GM18951 (cell line): ENCODE data around the gene APLP2.

Experiments used
- POLR2A ChIP-seq: IDR thresholded peaks from 4 replicates; pipeline ENCODE4 v1.6.1; 2011; ENCODE audit warnings: mild to moderate bottlenecking; ENCODE audit not compliant: insufficient read length, insufficient read depth; ENCODE audit errors: extremely low read depth
- in situ Hi-C: fragments of 300-500 bp; cut with MboI; formaldehyde crosslinking; loops from one replicate; pipeline ENCODE4 v1.12.0; 2022; ENCODE audit warnings: low sequenced_read_pairs, mixed read lengths, inconsistent platforms; ENCODE audit not compliant: unreplicated experiment

APLP2 gene

GRCh38 chr11:130175898-130176297, 106.2 kb downstream of the APLP2 start:
- in situ Hi-C loops: no loop called here
- no peak for TF ChIP-seq POLR2A

- in situ Hi-C loops: no loop called here
- TF ChIP-seq POLR2A: no peak
Observed at GRCh38 chr11:130177782-130178181, 108.1 kb downstream of the APLP2 start.

- no peak for TF ChIP-seq POLR2A
- in situ Hi-C loops: no loop called here
Observed at GRCh38 chr11:130178441-130179339, 109.0 kb downstream of the APLP2 start.

- no peak for TF ChIP-seq POLR2A
Observed at GRCh38 chr11:130179396-130180306, 110.0 kb downstream of the APLP2 start.

GRCh38 chr11:130180491-130180890, 110.8 kb downstream of the APLP2 start:
- in situ Hi-C loops: no loop called here

More at GRCh38 chr11:130179396-130180306, 110.0 kb downstream of the APLP2 start:
- in situ Hi-C loops: no loop called here

GRCh38 chr11:130180896-130181294, 111.2 kb downstream of the APLP2 start:
- in situ Hi-C loops: no loop called here
- no peak for TF ChIP-seq POLR2A

More at GRCh38 chr11:130180491-130180890, 110.8 kb downstream of the APLP2 start:
- TF ChIP-seq POLR2A: no peak

- no peak for TF ChIP-seq POLR2A
- in situ Hi-C loops: no loop called here
Observed at GRCh38 chr11:130181295-130182272, 111.9 kb downstream of the APLP2 start.

- in situ Hi-C loops: no loop called here
- no peak for TF ChIP-seq POLR2A
Observed at GRCh38 chr11:130183878-130184610, 114.3 kb downstream of the APLP2 start.

- in situ Hi-C loops: no loop called here
Observed at GRCh38 chr11:130187096-130187495, 117.4 kb downstream of the APLP2 start.

GRCh38 chr11:130188047-130188446, 118.4 kb downstream of the APLP2 start:
- TF ChIP-seq POLR2A: no peak
- in situ Hi-C loops: no loop called here

More at GRCh38 chr11:130187096-130187495, 117.4 kb downstream of the APLP2 start:
- TF ChIP-seq POLR2A: no peak

- in situ Hi-C loops: no loop called here
- no peak for TF ChIP-seq POLR2A
Observed at GRCh38 chr11:130188585-130189347, 119.1 kb downstream of the APLP2 start.
